ENCODE measurements around the gene NATD1. TPM values are rescaled to one million over a fixed set of nuclear protein-coding genes. Genes with fewer than 3 reads are reported as not detected.

NATD1 gene
- 7.9 and 13.3 TPM in 2 replicates for polyA plus RNA-seq (2011; rRNA removed)
- polyA minus RNA-seq (2011; rRNA and poly(A)+ RNA removed) = 9.0 and 9.1 TPM in 2 replicates

- POLR2A ChIA-PET = interaction anchor here (0.6 kb wide), 2 partner anchors 33 to 43 kb away, joined by 4 read pairs; no protein-coding TSS in a partner anchor
- CTCF ChIA-PET = interaction anchor here (0.7 to 2.0 kb wide), 3 partner anchors 26 to 124 kb away, joined by 3 to 8 read pairs (median 4); no protein-coding TSS in a partner anchor
- TF ChIP-seq CTCF (IDR thresholded peaks at IDR 0.05; ENCODE audit: insufficient read depth, low read depth, low read length) = no peak
Observed at GRCh38 chr17:21252796-21253645, at the start of gene NATD1. NATD1 (minus strand) TSS chr17:21253410; CDS start chr17:21253264, 146 bp downstream.

GRCh38 chr17:21301593-21302550 is 48.7 kb upstream of the NATD1 start:
- TF ChIP-seq CTCF (IDR thresholded peaks at IDR 0.05; ENCODE audit: insufficient read depth, low read depth, low read length) = no peak
- DNase-seq (ENCODE audit: low read depth) = no peak
- POLR2A ChIA-PET = no interaction called here
- Histone ChIP-seq H3K27me3 (ENCODE audit: control insufficient read depth, insufficient read depth, low read length) (no peaks in the 10 kb centered on the region), H3K36me3 (ENCODE audit: control insufficient read depth, insufficient read depth, low read length) (peaks cover 51% of the 10 kb centered on the region), H3K4me3 (ENCODE audit: low read depth, low read length) (no peak overlapping the region)
- CTCF ChIA-PET = interaction anchor here (0.9 to 1.5 kb wide), 2 partner anchors 13 to 22 kb away, joined by 3 to 4 read pairs; no protein-coding TSS in a partner anchor

More at GRCh38 chr17:21252796-21253645, at the start of gene NATD1:
- Histone ChIP-seq H3K36me3 (ENCODE audit: control insufficient read depth, insufficient read depth, low read length) (peaks cover 2% of the 10 kb centered on the region; the same call in 1 of the 2 replicates), H3K27me3 (ENCODE audit: control insufficient read depth, insufficient read depth, low read length) (no peaks in the 10 kb centered on the region), H3K4me3 (ENCODE audit: low read depth, low read length) (peak within 1 kb of the TSS; percentile 76)
- DNase-seq (ENCODE audit: low read depth) = peak; percentile 22

GRCh38 chr17:21300601-21301571 is 47.7 kb upstream of the NATD1 start:
- Histone ChIP-seq H3K4me3 (ENCODE audit: low read depth, low read length) (no peak overlapping the region), H3K27me3 (ENCODE audit: control insufficient read depth, insufficient read depth, low read length) (no peaks in the 10 kb centered on the region), H3K36me3 (ENCODE audit: control insufficient read depth, insufficient read depth, low read length) (peaks cover 51% of the 10 kb centered on the region)
- ChIA-PET POLR2A (no interaction called here), CTCF (interaction anchor here (0.9 to 1.5 kb wide), 2 partner anchors 12 to 21 kb away, joined by 3 to 4 read pairs; no protein-coding TSS in a partner anchor)
- no peak for DNase-seq (ENCODE audit: low read depth)
- TF ChIP-seq CTCF (IDR thresholded peaks at IDR 0.05; ENCODE audit: insufficient read depth, low read depth, low read length) = no peak

GRCh38 chr17:21299981-21300600 is 46.9 kb upstream of the NATD1 start:
- peaks cover 49% of the 10 kb centered on the region for H3K36me3 ChIP-seq (ENCODE audit: control insufficient read depth, insufficient read depth, low read length)
- no peak for TF ChIP-seq CTCF (IDR thresholded peaks at IDR 0.05; ENCODE audit: insufficient read depth, low read depth, low read length)
- H3K27me3 ChIP-seq (ENCODE audit: control insufficient read depth, insufficient read depth, low read length) = no peaks in the 10 kb centered on the region
- no peak for DNase-seq (ENCODE audit: low read depth)
- ChIA-PET POLR2A (no interaction called here), CTCF (interaction anchor here (1.5 kb wide), 1 partner anchor 11 kb away, joined by 3 read pairs; no protein-coding TSS in a partner anchor)
- no peak overlapping the region for H3K4me3 ChIP-seq (ENCODE audit: low read depth, low read length)

Data from BJ (cell line).